Measurements from ENCODE around the gene TASP1. TPM values are rescaled to one million over a fixed set of nuclear protein-coding genes. Genes with fewer than 3 reads are reported as not detected.
"Not testable (repeated sequence)": the region's sequence is repeated elsewhere in the genome, so short reads cannot be mapped to it uniquely, and the experiment has no call there.

The TASP1 gene
- total and polyA plus RNA-seq, 2 donors, result 11.0 to 22.4 TPM

DNA sequence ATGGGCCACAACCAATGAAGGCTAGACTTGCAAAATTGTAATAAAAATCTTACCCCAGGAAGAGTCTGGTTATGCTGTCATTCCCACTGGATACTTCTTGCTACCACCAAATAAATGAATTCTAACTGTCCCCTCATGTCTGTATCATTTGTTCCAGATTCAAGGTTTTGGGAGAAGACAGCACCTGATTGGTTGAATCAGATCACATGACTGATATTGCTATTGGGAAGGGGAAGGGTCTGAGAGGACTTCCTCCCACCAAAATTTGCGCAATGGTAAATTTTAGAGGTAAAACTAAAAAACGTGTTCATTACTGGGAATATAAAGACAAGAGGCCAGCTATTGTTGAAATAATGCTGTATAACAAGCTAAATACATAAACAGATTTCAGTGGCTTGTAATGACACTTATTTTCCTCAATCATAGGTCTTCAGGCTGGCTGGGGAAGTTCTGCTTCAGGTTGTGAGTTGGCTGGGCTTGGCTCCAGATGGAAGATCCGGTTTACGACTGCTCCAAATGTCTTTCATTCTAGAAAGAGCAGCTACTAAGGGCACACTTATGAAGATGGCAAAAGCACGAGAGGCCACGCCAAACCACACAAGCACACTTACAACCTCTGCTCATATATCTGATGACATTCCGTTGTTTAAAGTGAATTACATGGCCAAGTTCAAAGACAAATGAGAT lies 27.1 kb upstream of the TASP1 start:
- Histone ChIP-seq H3K27ac (ENCODE audit: low read depth) (no peak overlapping the region), H3K4me3 (ENCODE audit: low read depth, low read length) (no peak overlapping the region), H3K36me3 (ENCODE audit: insufficient read depth) (no peaks in the 10 kb centered on the region), H3K4me1 (ENCODE audit: insufficient read depth) (no peaks in the 10 kb centered on the region)
- 75% methylated on average over 7 of the region's 7 CpGs for WGBS
- no peak for DNase-seq (ENCODE audit: extremely low spot score)

DNA sequence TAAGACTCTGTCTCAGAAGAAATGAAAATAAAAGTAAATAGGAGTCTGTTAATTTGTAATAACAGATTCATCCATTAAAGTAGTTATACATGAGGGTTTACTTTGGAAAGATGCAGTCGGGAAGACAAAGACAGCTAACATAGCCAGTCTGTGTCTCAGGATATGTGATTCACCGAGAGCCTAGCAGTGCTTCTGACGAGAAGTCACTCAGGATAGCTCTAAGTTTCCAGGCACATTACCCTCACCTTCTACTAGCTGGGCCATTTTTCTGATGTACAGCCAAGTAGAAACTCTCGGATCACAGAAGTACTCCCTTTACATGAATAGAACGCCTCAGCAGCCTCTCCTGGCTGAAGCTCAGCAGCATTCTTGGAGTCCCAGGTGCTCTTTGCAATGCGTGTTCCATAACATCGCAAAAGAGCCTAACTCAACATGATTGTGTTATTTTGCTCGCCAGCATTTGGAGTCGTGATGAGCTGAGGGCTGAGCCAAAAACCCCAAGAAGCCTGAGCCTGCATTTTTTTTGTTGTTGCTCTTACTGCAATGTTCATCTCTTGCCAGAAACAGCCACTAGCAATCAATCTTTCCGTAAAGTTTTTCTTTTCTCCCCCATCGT lies 22.4 kb upstream of the TASP1 start:
- no peak overlapping the region for H3K27ac ChIP-seq (ENCODE audit: low read depth)
- 33% methylated on average over 11 of the region's 11 CpGs for WGBS
- H3K4me3 ChIP-seq (ENCODE audit: low read depth, low read length), result no peak overlapping the region
- DNase-seq (ENCODE audit: extremely low spot score), result no peak
- H3K4me1 ChIP-seq (ENCODE audit: insufficient read depth), result no peaks in the 10 kb centered on the region
- H3K36me3 ChIP-seq (ENCODE audit: insufficient read depth), result no peaks in the 10 kb centered on the region

DNA sequence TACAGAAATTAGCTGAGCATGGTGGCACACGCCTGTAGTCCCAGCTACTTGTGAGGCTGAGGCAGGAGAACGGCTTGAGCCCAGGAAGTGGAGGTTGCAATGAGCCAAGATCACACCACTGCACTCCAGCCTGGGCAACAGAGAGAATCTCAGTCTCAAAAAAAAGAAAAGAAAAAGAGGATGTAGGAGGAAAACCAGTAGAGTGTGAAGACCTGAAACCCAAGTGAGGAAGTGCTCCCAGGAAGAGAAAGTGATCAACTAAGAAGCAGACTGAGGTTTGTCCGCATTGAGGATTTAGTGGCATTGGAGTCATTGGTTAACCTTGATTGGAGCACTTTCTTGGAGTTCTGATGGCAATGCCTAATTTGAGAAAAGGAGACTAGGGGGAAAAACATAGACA lies 20.6 kb upstream of the TASP1 start:
- H3K4me3 ChIP-seq (ENCODE audit: low read depth, low read length), result no peak overlapping the region
- no peaks in the 10 kb centered on the region for H3K4me1 ChIP-seq (ENCODE audit: insufficient read depth)
- WGBS, result 80% methylated on average over 3 of the region's 3 CpGs
- DNase-seq (ENCODE audit: extremely low spot score), result no peak
- H3K36me3 ChIP-seq (ENCODE audit: insufficient read depth), result no peaks in the 10 kb centered on the region
- H3K27ac ChIP-seq (ENCODE audit: low read depth), result no peak overlapping the region

DNA sequence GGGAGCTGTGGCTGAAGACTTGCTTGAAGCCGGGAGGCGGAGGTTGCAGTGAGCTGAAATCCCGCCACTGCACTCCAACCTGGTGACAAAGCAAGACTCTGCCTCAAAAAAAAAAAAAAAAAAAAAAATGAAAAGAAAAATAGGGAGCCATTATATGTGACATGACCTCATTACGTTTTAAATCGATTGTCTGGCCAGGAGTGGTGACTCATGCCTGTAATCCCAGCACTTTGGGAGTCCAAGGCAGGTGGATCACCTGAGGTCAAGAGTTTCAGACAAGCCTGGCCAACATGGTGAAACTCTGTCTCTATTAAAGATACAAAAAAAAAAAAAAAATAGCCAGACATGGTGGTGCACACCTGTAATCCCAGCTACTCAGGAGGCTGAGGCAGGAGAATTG lies 19.3 kb upstream of the TASP1 start:
- not testable (repeated sequence) for H3K4me3 ChIP-seq (ENCODE audit: low read depth, low read length); H3K36me3 ChIP-seq (ENCODE audit: insufficient read depth); DNase-seq (ENCODE audit: extremely low spot score); H3K27ac ChIP-seq (ENCODE audit: low read depth); H3K4me1 ChIP-seq (ENCODE audit: insufficient read depth)
- 96% methylated on average over 5 of the region's 5 CpGs for WGBS

DNA sequence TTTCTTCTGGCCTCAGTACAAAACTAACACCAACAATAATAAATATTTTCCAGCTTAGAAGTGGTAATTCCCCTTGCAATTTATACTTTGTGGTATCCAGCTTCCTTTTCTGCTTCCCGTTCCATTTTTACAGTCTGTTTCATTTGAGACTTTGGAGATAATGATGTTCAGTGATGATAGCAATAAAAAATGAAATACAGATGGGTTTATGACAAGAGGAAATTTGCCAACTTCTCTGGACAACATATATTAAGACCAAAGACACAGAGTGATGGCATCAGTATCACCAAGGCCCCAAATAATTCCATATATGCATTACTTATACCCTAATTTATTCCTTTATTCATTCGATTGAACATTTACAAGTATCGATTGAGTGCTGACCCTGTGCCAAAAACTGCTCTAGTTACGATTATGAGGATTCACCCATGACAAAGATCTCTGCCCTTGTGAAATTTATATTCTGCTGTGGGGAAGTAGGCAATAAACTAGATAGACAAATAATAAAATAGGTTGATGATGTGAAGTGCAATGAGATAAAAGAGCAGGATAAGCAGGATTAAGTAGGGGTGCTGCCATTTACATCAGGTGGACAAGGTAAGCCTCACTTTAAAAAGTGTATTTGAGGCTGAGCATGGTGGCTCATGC lies 18.1 kb upstream of the TASP1 start:
- no peaks in the 10 kb centered on the region for H3K36me3 ChIP-seq (ENCODE audit: insufficient read depth)
- DNase-seq (ENCODE audit: extremely low spot score), result no peak
- no peak overlapping the region for H3K4me3 ChIP-seq (ENCODE audit: low read depth, low read length)
- no peak overlapping the region for H3K27ac ChIP-seq (ENCODE audit: low read depth)
- H3K4me1 ChIP-seq (ENCODE audit: insufficient read depth), result no peaks in the 10 kb centered on the region
- 37% methylated on average over 4 of the region's 4 CpGs for WGBS

DNA sequence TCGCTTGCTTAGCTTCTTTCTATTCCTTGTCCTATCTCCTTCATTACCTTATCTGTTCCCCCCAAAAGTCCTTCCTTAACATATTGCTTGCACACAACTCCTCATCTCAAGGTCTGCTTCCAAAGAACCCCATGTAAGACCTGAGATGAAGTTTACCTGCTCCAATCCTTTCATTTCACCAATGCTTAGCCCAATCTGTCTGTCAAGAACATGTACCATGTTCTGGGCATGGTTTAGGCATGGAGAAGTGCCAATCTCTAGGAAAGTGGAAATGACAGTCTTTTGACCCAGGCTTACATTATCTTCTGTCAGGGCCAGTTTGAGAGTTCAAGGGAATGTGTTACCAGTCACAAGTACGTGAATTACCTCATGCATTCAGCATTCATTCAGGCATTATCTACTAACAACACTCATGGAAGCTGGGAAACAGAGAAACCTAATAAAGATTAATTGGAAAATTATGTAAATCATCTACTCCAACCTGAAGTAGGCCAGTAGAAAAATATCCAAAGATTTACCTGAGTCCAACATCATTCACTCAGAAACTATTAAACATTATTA lies 15.8 kb upstream of the TASP1 start:
- Histone ChIP-seq H3K4me3 (ENCODE audit: low read depth, low read length) (no peak overlapping the region), H3K27ac (ENCODE audit: low read depth) (no peak overlapping the region), H3K4me1 (ENCODE audit: insufficient read depth) (no peaks in the 10 kb centered on the region), H3K36me3 (ENCODE audit: insufficient read depth) (no peaks in the 10 kb centered on the region)
- WGBS, result 76% methylated on average over 2 of the region's 2 CpGs
- DNase-seq (ENCODE audit: extremely low spot score), result no peak

DNA sequence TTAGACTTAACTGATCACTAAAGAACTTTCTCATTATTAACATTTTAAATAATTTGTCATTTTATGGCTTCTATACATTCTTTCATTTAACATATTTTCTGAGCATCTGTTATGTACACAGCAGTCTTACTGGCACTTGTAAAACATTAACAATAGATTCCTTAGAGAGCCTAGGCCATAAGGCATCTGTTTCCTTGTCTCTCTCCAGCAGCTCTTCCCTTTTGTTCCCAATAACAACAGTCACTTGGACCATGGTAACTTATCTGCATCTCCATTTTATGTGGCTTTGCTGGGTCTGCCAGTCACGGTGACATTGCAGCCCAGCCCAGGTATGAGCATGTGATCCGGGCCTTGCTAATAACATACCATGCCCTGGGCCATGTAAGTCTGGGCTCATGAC lies 11.7 kb upstream of the TASP1 start:
- H3K27ac ChIP-seq (ENCODE audit: low read depth), result no peak overlapping the region
- no peak for DNase-seq (ENCODE audit: extremely low spot score)
- H3K36me3 ChIP-seq (ENCODE audit: insufficient read depth), result no peaks in the 10 kb centered on the region
- no peak overlapping the region for H3K4me3 ChIP-seq (ENCODE audit: low read depth, low read length)
- no peaks in the 10 kb centered on the region for H3K4me1 ChIP-seq (ENCODE audit: insufficient read depth)
- WGBS, result 82% methylated on average over 2 of the region's 2 CpGs

DNA sequence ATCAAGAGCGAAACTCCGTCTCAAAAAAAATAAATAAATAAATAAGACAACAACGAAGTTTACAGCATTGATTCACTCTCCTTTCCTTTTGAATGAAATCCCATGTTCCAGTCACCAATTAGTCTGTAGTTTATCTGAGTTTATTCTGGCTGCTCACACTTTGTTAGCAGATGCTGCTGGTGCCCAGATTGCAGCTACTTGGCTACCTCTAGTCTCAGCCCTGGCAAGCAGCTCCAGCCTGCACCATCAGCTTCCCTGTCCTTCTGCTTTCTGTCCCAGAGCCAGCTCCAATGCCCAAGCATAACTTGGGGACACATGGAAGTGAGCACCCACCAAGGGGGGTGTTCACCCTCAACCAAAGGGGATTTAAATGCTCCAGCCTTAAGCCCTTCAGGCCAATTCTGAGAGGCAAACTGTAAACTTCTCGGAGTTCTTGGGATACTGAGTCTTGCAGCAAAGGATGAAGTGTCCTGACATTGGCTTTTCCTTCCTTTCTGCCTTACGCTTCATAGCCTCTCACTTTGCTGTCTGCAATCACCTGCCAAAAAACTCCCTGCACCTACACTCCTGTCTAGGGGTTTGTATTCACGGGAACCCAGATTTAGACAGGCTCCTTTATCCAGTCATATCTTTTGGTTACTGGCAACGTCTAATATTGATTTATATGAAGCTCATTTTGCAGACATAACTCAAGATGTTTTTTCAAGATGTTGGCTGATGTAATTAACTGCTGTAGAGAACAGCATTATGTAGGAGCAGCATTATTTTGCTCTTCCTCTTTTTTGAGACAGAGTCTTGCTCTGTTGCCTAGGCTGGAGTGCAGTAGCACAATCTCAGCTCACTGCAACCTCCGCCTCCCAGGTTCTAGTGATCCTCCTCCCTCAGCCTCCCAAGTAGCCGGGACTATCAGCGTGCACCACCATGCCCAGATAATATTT lies 9.8 kb upstream of the TASP1 start:
- Histone ChIP-seq H3K27ac (ENCODE audit: low read depth) (no peak overlapping the region), H3K4me3 (ENCODE audit: low read depth, low read length) (no peak overlapping the region), H3K36me3 (ENCODE audit: insufficient read depth) (no peaks in the 10 kb centered on the region), H3K4me1 (ENCODE audit: insufficient read depth) (no peaks in the 10 kb centered on the region)
- DNase-seq (ENCODE audit: extremely low spot score), result no peak
- WGBS, result 65% methylated on average over 10 of the region's 10 CpGs

DNA sequence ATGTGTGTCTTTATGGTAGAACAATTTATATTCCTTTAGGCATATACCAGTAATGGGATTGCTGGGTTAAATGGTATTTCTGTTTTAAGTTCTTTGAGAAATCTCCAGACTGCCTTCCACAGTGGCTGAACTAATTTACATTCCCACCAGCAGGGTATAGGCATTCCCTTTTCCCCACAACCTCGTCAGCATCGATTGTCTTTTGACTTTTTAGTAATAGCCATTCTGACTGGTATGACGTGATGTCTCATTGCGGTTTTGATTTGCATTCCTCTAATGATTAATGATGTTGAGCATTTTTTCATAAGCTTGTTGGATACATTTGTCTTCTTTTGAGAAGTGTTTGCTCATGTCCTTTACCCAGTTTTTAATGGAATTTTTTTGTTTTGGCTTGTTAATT lies 5.3 kb upstream of the TASP1 start:
- 78% methylated on average over 4 of the region's 4 CpGs for WGBS
- no peaks in the 10 kb centered on the region for H3K36me3 ChIP-seq (ENCODE audit: insufficient read depth)

DNA sequence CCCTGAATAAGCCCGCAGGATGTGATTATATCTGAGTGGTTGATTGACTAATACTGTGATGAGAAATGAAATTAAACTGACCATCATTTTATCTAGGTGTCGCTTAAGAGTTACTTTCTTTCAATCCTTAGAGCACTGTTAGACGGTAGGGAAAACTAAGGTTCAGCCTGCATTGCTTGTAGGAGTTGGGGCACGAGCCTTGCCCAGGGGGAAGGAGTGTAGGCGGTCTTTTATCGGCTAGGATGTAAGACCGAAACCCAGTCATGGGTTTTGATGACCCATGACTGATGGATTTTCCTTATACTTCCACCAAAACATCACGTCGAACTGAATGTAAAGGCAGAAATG lies 392 bp upstream of the TASP1 start:
- no peaks in the 10 kb centered on the region for H3K4me1 ChIP-seq (ENCODE audit: insufficient read depth)
- no peak for DNase-seq (ENCODE audit: extremely low spot score)
- H3K27ac ChIP-seq (ENCODE audit: low read depth), result no peak overlapping the region
- 10% methylated on average over 9 of the region's 9 CpGs for WGBS
- H3K36me3 ChIP-seq (ENCODE audit: insufficient read depth), result no peaks in the 10 kb centered on the region
- H3K4me3 ChIP-seq (ENCODE audit: low read depth, low read length), result peak overlapping the region; percentile 72

More for the DNA sequence above, 5.3 kb upstream of the TASP1 start:
- H3K27ac ChIP-seq (ENCODE audit: low read depth), result no peak overlapping the region
- H3K4me1 ChIP-seq (ENCODE audit: insufficient read depth), result no peaks in the 10 kb centered on the region
- DNase-seq (ENCODE audit: extremely low spot score), result no peak
- H3K4me3 ChIP-seq (ENCODE audit: low read depth, low read length), result no peak overlapping the region

DNA sequence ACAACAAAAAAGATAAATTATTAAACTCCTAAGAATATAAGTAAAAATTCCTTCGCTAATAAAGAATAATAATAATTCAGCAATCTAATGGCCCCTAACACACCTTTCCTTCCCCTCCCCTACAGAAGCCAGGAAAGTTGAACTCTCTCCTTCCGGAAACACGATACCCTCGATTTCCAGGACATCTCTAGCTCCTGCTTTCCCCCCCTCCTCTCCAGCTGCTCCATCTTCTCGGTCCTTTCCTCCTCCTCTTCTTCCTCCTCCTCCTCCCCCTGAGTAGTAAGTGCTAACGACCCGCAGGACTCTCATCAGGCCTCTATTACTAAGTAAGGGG lies 603 bp downstream of the TASP1 start:
- Histone ChIP-seq H3K36me3 (ENCODE audit: insufficient read depth) (no peaks in the 10 kb centered on the region), H3K4me1 (ENCODE audit: insufficient read depth) (no peaks in the 10 kb centered on the region), H3K27ac (ENCODE audit: low read depth) (no peak overlapping the region), H3K4me3 (ENCODE audit: low read depth, low read length) (peak overlapping the region; percentile 72)
- DNase-seq (ENCODE audit: extremely low spot score), result peak; percentile 2
- 2% methylated on average over 7 of the region's 7 CpGs for WGBS

DNA sequence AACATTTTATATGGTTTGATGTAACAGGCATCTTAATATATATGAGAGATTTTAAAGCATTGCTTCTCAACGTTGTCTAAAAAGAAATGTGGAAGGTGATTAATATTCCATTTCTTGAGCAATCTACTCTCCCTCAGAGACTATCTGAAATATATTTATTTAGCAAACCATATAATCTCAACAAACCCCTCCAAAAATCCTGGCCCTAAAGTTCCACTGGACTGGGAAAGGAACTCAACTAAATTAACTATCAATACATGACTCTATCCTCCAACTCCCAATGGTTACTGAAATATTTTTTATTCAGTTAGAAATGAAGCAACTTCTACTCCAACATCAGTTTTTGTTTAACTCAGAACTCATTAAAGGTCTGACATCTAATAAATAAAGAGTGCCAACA lies 6.3 kb downstream of the TASP1 start:
- no peak for DNase-seq (ENCODE audit: extremely low spot score)
- H3K36me3 ChIP-seq (ENCODE audit: insufficient read depth), result no peaks in the 10 kb centered on the region
- H3K27ac ChIP-seq (ENCODE audit: low read depth), result no peak overlapping the region
- no peak overlapping the region for H3K4me3 ChIP-seq (ENCODE audit: low read depth, low read length)
- H3K4me1 ChIP-seq (ENCODE audit: insufficient read depth), result no peaks in the 10 kb centered on the region
- WGBS, result 63% methylated on average over 1 of the region's 1 CpG

DNA sequence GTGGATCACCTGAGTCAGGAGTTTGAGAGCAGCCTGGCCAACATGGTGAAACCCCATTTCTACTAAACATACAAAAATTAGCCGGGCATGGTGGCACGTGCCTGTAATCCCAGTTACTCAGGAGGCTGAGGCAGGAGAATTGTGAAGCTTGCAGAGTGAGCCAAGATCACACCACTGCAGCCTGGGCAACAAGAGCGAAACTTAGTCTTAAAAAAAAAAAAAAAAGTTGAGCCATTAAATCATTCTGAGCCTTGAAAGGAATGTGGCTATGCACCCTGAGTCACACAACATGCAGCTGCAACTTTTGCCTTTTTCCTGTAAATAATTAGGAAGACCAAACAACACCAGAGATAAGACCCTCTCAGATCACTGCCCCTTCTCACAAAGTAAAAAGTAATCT lies 11.2 kb downstream of the TASP1 start:
- H3K27ac ChIP-seq (ENCODE audit: low read depth); H3K36me3 ChIP-seq (ENCODE audit: insufficient read depth); DNase-seq (ENCODE audit: extremely low spot score); H3K4me1 ChIP-seq (ENCODE audit: insufficient read depth); H3K4me3 ChIP-seq (ENCODE audit: low read depth, low read length): not testable (repeated sequence)
- WGBS, result 58% methylated on average over 3 of the region's 3 CpGs
